Measurements from ENCODE around the gene SLC8B1.

The SLC8B1 gene

GRCh38 chr12:113318900-113319628 lies 15.8 kb downstream of the SLC8B1 start:
- no peak for DNase-seq

DNA sequence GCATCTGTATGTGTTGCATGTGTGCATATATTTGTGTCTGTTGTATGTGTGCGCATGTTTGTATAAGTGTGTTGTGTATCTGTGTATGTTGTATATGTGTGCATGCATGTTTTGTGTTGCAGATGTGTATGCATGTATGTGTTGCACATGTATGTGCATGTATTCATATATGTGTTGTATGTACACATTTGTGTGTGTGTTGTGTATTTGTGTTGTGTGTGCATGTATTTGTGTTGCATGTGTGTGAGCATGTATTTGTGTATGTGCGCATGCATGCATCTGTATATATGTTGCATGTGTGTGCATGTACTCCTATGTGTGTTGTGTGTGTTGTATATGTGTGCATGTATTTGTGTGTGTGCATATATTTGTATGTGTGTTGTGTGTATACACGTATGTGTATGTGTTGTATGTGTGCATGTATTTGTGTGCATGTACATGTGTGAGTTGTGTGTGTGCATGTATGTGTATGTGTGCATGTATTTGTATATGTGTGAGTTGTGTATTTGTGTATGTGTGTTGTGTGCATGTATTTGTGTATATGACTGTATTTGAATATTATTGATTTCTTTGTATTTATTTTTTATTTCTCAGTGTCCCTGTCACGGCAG lies 16.8 kb downstream of the SLC8B1 start:
- no peak for DNase-seq

GRCh38 chr12:113317122-113317521 lies 17.8 kb downstream of the SLC8B1 start:
- no peak for DNase-seq

- no peak for DNase-seq
Measured at GRCh38 chr12:113316155-113316554, 18.8 kb downstream of the SLC8B1 start.

- DNase-seq, result no peak
Measured at GRCh38 chr12:113315358-113315757, 19.6 kb downstream of the SLC8B1 start.

GRCh38 chr12:113314121-113314529 lies 20.8 kb downstream of the SLC8B1 start:
- DNase-seq, result no peak

DNA sequence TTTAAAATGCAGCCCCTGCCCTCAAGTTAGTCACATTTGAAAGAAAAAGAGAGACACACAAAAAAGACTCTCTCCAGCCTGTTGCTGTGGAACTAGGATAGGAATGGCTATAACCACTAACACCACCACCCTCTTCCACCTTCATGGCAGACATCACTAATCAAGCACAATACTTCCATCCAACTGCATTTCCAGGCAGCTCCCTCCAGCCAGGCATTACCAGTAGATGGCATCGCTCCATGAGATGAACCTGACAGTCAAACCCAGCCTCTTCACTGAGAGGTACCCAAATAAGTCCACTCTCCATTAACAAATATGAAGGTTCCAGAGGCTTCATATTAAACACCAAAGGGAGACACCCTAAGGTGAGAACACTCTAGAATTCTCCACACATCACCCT lies 24.4 kb downstream of the SLC8B1 start:
- DNase-seq, result no peak

GRCh38 chr12:113306382-113306781 lies 28.5 kb downstream of the SLC8B1 start:
- no peak for DNase-seq

DNA sequence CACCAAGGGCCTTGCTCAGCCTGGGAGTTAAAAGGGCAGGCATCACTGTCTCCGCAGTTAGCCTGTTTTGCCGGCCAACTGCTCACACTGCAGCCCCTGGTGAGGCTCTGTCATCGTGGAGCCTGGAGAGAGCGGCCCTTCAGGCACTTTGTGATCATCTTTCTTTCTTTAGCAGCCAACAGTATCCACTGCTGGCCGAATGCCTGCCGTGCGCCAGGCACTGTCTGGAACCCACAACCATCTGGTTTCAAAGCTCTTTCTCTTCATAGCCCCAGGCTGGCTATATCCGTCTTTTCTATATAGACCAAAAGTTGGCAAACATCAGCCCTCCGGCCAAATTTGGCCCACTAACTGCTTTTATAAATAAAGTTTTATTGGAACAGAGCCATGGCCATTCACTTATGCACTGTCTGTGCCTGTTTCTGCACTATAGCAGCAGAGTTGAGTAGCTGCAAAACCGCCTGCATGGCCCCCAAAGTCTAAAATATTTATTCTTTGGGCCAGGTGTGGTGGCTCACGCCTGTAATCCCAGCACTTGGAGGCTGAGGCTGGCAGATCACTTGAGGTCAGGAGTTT lies 29.5 kb downstream of the SLC8B1 start:
- DNase-seq, result no peak

DNA sequence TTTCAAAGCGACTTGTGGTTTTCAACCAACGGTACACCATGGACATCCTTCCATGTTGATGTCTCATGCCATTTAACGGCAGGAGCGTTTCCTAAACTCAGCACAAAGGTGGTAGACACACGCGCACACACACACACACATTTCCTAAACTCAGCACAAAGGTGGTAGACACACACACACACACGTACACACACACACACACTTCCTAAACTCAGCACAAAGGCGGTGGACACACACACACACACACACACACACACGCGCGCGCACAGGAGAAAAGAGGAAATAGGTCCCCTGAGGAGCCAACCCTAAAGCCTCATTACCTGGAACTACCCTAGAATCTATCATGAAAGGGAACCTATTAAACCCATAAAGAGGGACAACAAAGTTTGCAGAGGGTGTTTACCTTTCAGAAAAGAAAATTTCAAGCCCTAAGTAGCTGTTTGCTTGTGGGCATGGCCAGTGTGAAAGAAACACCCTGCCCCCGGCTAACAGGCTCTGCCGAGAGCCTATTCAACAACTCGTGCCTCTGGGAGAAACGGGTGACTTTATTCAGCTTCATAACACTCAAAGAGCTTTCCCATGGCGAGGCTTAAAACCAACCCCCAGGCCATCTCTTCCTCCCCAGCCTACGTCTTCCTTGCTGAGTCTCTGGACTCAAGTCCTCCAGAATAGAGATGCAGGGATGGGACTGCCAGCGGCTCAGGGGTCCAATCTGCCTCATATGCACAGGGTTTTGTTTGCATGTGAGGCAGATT lies 31.8 kb downstream of the SLC8B1 start:
- DNase-seq, result no peak

DNA sequence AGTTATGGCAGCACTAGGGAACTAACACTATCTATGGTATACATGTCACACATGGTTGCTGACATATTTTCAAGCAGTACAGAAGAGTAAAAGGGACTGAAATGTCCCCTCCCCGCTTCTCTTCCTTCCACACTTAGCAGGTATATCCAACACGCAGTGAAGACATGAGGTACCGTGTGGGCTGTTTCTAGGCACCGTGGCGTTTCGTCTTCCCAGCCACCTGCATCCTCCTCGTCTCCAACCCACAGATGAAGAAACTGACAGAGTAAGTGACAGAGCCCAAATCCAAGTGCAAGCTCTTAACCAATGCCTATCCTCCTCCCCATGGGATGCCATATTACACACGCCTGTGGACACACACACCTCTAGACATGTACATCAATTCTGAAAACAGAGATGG lies 32.4 kb downstream of the SLC8B1 start:
- no peak for DNase-seq

GRCh38 chr12:113301811-113302210 lies 33.1 kb downstream of the SLC8B1 start:
- DNase-seq, result no peak

- DNase-seq, result no peak
Measured at GRCh38 chr12:113299619-113300237, 35.2 kb downstream of the SLC8B1 start.

- no peak for DNase-seq
Measured at GRCh38 chr12:113298861-113299545, 35.9 kb downstream of the SLC8B1 start.

- no peak for DNase-seq
Measured at GRCh38 chr12:113298472-113298817, 36.5 kb downstream of the SLC8B1 start.

DNA sequence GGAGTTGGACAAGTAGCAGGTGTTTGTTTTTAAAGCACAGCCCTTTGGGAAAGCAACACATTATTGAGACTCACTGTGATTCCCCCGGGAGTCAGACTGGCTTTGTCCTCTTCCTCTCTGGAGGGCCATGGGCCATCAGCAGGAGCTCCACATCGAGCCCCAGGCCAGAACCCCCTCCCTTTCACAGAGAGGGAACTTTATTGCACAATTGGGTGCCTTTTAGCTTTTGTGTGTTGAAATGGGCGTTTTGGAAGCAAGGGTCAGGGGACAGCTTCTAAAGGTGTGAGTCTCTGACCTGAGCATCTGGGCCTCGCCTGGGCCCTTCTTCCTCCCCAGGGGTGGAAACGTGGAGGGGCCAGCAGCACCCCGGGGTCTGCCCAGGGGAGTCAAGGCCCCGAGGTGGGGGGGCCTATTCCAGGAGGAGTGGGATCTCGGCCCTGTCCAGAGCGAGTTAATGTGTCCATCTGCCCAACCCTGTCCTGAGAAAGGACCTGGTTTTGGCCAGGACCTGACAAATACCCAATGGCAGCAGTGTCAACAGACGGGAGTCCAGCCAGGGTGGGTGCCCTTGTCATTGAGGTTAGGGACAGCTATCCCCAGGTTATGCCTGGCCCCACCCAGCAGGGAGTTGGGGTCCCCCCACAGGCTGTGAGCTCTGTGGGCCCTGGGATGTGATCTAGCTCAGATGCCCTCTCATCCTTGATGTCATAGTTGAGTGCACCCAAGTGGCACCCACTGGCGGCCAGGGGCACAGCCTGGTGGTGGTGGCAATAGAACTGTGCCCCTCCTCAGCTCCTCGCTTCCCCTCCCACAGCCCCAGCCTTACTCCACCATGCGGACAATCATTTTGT lies 37.1 kb downstream of the SLC8B1 start:
- DNase-seq, result no peak

GRCh38 chr12:113297214-113297587 lies 37.7 kb downstream of the SLC8B1 start:
- DNase-seq, result no peak

GRCh38 chr12:113296557-113297213 lies 38.2 kb downstream of the SLC8B1 start:
- no peak for DNase-seq

DNA sequence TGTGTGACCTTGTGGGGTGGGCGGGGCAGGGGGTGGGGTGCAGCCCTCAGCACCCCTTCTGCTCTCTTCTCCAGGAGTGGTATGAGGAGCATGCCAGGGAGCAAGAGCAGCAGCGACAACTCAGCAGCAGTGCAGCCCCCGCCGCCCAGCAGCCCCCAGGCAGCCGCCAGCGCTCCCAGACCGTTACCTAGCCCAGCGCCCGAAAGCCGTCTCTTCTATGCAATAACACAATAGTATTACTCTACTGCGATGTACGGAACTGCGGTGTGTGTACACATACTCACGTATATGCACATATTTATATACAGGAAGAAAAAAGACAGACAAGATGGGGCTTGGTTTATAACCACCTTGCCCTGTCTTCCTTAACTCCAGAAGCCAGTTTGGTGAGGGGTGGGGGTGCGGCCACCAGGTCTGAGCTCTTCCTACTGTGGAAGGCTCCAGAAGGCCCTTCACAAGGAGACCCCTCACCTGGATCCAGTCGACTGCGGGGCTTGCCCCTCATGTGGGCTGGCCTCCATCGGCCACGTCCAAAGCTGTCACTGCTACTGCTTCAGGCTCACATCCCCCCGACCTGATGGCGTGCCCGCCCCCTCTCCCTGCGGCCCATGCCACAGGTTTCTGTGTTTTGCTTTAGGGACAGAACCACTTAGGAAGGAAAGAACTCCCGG lies 38.9 kb downstream of the SLC8B1 start:
- DNase-seq, result no peak

DNA sequence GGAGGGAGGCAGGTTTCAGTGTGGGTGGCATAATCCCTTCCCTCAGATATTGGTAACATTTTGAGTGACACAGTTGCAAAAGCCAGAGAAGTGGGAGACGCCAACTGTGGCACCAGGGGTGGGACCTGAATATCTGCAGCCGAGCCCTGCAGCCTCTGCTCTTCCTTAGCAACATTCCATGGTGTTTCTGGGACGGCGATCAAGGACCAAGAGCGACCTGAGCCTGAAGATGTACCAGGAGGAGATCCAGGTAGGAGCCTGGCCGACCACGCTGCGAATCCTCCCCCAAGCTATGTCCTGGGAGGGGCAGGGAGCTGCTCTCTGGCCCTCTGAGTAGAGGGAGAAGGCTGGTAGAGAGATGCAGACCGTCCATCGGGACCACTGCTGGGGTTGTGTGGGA lies 41.8 kb downstream of the SLC8B1 start:
- DNase-seq, result no peak

DNA sequence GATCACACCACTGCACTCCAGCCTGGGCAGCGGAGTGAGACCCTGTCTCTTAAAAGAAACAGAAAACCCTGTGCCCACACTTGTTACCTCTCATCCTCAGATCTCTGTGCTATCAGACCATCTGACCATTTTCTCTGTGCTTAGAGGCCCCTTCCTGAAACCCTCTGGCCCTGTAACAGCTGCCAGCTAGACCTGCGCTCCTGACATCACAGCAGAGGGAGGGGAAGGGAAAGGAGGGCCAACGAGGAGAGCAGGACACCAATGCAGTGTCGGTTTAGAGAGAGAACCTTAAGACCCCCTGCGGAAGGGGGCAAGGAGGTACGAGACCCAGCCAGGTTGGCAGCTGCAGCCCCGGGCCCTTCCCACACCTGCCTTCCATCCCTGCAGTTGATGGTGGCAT lies 42.4 kb downstream of the SLC8B1 start:
- DNase-seq, result no peak

All from stimulated activated CD4-positive, alpha-beta T cell treated with anti-CD3 and anti-CD28 coated beads, Interleukin-4, amount 100 ng/mL, for 24 hours (primary cell).